Activated T-helper 1 cell treated with Interleukin-2 at 50 U/mL for 16 hours (primary cell): ENCODE measurements around the gene PPP1R37.

ENCODE experiments used
- DNase-seq: peaks from one replicate; pipeline ENCODE4 v3.0.0-alpha.2; 2020; ENCODE audit warnings: low read depth

The PPP1R37 gene

GRCh38 chr19:45153339-45154063, 60.5 kb downstream of the PPP1R37 start:
- DNase-seq, result peak; percentile 13

- DNase-seq, result no peak
Observed at GRCh38 chr19:45154064-45154827, 61.3 kb downstream of the PPP1R37 start.

DNA sequence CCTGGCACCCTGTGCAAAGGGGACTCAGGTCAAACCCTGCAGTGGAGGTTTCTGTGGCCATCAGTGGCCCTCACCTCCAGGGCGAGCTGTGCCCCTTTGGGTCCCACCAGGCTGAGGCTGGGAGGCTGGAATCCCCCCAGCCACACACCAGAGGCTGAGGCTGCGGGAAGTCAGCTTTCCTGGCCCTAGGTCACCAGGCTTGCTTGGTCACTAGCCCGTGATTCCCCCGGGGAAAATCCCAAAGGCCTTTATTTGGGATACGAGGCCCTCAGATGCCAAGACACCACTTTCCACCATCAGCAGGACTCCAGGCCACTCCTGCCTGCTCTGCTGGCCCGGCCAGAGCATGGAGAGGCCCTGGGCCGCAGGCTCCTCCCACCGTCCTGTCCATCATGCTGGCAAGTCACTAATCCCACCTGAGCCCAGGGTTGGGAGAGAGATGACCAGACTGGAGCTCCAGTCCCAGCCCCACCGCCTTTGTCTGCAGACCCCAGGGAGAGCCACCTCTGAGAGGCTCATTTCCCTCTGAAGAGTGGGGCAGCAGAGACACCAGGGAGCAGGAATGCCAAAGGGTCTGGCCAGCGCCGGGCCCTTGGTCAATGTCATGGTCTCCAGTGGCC, 63.1 kb downstream of the PPP1R37 start:
- no peak for DNase-seq

DNA sequence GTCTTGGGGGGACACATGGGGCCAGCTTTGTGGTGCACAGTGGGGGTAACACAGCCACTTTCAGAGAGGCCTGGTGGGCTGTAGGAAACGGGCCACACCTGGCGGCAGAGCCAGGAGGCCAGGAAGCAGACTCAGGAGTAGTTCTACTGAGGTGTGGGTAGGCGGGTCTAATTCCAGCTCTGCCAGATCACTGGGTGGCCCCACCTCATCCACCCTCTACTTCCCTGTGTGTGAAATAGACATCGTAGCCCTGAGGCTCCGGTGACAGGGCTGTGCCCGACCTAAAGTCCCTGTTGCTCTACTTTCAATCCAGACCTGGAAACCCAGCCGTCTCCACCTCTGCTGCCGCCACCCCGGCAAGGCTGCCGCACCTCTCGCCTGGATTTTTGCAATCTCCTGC, 63.8 kb downstream of the PPP1R37 start:
- no peak for DNase-seq

DNA sequence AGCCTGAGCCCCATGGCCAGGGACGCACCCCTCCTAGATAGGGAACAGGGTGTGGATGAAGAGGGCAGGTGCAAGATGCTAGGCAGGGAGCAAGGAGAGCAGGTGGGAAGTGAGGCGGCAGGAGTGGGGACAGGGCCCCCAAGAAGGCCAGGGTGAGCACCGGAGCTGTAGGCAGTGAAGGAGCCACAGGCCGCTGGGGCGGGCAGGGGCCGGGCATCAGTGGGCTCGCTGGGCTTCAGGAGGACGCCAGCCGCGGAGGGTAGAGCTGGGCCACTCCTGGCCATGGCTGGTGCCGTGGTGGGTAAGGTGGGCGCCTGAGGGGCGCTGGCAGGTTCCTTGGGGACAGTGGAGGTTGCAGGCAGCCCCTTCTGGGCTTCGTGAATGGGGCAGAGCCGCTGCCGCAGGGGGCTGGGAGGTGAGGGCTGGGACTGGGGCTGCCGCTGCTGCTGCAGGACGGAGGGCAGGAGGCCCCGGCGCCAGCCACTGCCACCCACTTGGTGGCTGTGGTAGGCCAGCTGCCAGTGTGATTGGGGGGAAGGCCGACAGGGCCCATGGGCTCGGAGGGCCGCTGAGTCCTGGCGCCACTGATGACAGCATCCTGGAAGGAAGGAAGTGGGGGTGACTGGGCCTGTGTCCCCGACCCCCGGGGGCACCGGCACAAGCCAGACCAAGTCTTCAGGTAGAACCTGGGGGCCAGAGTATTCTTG, 65.7 kb downstream of the PPP1R37 start:
- DNase-seq, result no peak

DNA sequence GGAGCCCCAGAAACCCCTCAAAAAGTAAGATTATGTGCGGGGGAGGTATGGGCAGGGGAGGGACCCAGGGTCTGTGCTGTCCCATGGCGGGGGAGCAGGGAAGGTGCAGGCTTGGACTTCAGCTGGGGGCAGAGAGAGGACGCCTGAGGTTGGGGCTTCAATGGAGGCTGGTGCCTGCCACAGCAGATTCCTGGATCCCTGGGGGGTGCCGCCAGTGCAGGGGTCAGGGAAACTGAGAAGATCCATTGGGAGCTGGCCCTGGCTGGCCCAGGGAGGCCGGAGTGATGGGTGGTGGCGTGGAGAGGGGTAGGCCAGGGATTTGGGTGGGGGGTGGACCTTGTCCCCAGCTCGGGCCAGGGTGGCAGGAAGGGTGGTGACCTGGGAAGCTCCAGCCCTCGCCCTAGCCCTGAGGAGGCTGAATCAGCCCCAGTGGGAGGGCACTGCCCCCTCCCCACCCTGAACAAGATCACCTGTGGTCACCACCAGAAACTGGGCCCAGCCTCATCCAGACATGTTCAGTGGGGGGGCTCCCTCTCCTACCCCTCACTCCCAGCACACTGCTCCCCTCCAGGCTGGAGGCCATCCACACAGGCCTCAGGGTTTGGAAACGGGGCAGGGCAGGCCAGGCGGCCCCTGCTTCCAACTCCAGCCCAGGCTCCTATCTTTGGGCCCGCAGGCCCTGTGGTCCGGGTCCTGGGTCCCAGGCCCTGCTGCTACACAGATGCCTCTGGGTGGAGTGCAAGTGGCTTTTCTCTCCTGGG, 66.4 kb downstream of the PPP1R37 start:
- DNase-seq, result no peak

GRCh38 chr19:45159971-45160324, 67.0 kb downstream of the PPP1R37 start:
- no peak for DNase-seq

GRCh38 chr19:45160870-45161737, 68.1 kb downstream of the PPP1R37 start, which contains the start of gene NKPD1:
Gene NKPD1 (minus strand): TSS chr19:45160982. CDS start chr19:45160150, 832 bp downstream.
- no peak for DNase-seq

- DNase-seq, result no peak
Observed at GRCh38 chr19:45161738-45162607, 69.0 kb downstream of the PPP1R37 start.

DNA sequence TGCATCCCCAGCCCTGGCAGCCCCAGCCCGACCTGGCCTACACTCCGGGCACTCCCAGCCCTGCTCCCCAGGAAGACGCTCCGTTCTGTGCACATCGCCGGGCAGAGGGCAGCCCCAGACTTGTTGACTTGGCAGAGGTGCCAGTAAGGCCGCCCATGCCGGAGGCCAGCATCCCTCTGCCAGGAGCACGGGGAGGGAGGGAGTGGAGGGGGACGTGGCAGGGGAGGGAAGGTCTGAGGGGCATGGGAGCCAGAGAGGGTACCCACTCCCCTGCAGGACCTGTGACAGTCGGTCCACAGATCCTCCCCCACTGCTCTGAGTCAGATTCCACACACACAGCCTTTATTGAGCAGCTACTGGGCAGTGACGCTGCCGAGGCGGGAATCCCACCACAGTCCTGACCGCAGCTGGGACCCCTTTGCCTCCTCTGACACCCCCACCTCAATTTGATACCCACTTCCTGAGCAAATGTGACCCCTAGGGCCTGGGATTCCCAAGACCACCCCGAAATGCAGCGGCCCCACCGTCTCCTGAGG, 69.7 kb downstream of the PPP1R37 start:
- no peak for DNase-seq

GRCh38 chr19:45163156-45163555, 70.2 kb downstream of the PPP1R37 start:
- no peak for DNase-seq

DNA sequence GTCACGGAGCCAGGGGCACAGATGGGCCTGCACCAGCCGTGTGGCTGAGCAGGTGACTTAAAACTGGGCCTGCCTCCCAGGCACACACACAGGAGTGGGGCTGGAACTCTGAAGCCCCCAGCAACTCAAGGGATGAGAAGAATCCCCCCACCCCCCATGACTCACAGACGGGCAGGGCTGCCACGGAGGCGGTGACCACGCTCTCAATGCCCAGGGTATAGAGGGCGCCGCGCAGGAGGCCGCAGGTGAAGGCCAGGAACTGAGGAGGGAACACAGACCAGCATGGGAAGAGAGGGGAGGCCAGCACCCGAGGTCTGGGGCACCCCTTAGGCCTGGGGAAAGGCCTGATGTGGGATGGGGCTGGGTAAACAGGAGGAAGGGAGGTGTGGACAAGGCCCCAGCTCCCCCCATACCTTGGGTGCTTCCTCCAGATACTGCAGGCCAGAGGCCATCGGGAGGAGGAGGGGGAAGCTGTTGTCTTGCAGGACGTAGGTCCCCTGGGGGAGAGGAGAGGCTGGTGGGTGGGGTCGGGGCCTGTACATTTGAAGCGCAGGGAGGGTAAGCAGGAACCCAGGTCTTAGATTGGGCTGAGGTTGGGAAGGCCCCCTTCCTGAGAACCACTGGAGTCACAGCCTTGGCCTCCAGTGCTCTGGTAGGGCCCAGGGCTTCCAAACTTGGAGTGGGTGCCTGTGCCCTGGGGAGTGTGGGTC, 70.9 kb downstream of the PPP1R37 start:
- no peak for DNase-seq

GRCh38 chr19:45164577-45165335, 71.8 kb downstream of the PPP1R37 start:
- DNase-seq, result peak; percentile 17

DNA sequence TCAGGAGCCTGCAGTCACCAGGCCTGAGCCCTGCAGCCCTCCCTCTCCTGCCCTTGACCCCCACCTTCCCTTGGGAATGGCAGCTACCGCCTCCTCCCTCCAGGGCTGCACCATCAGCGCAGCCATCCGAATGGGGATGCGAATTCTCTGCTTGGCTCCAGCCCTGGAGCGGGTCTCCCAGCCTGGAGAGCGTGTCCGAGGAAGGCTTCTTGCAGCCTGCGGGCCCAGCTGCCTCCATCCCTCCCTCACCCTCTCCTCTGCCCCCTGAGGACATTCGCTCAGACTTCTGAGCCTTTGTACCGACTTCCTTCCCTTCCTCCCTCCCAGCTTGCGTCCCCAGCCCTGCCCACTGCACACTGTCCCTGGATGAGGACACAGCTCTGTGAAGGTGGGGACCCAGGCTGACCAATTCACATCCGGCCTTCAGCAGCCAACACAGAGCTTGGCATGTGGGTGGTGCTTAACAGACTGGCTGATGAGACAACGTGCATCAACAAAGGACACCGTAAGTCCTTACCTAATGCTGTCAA, 73.8 kb downstream of the PPP1R37 start:
- DNase-seq, result no peak

DNA sequence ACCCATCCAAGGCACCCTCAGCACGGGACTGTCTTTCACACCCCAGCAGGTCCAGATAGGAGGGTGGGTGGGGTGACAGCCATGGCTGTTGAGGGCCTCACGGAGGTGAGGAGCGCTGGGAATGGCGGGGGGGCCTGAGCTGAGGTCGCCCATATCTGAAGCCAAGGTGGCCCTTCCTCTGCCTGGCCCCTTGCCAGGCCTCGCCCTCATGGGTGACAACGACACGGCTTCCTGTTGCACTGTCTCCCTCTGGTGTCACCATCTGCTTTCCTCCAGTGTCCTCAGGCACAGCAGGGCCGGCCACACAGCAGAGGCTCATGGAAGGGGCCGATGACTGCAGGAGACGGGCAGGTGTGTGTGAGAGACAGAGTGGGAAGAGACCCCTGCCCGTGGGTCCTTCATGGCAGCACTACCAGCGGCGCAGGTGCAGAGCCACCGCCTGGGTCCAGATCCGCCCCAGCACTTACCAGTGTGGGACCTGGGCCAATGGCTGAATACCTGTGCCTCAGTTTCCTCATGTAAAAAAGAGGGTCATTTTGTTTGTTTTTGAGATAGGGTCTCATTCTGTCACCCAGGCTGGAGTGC, 75.9 kb downstream of the PPP1R37 start:
- DNase-seq, result no peak

GRCh38 chr19:45169602-45170001, 76.6 kb downstream of the PPP1R37 start:
- DNase-seq, result no peak
